IMR-90 (cell line): Measurements from ENCODE around the gene SYTL1. TPM values are rescaled to one million over a fixed set of nuclear protein-coding genes. Genes with fewer than 3 reads are reported as not detected.

Experiments used
- ATAC-seq: fragments of 200-7000 bp; cut with Tn5 transposase; 2 replicates; pipeline ENCODE4 v1.9.1; 2020; ENCODE audit warnings: low read depth, mild to moderate bottlenecking, moderate library complexity
- BruUV-seq: library from RNA; stranded (reverse); fragments of 400-500 nt; replicated peaks from 2 replicates; lab custom pipeline; 2021; lab: Mats Ljungman, UMichigan
- CTCF ChIA-PET: fragments of 300-600 bp; formaldehyde crosslinking; extraction: SDS; loops from one replicate; lab custom pipeline; 2021; ENCODE audit warnings: antibody characterized with exemption; lab: Yijun Ruan, JAX
- POLR2A ChIA-PET: fragments of 300-600 bp; sonication (Branson Sonifier 250); formaldehyde crosslinking; loops from one replicate; lab custom pipeline; 2022; ENCODE audit warnings: antibody characterized with exemption; ENCODE audit not compliant: unreplicated experiment; lab: Charles Lee
- DNase-seq: peaks from one replicate; pipeline ENCODE4 v3.0.0; 2013
- H2AFZ ChIP-seq: replicated peaks from 2 replicates; pipeline ENCODE3; 2013; ENCODE audit warnings: low read length, mild to moderate bottlenecking; ENCODE audit not compliant: poor library complexity
- H2AK5ac ChIP-seq: 2 replicates; pipeline ENCODE4 v1.6.1; 2013; ENCODE audit warnings: low read depth, low read length, inconsistent platforms
- H2AK9ac ChIP-seq: replicated peaks from 2 replicates; pipeline ENCODE3; 2013; ENCODE audit warnings: mild to moderate bottlenecking, low read depth, low read length, moderate library complexity; ENCODE audit not compliant: poor library complexity
- H2BK120ac ChIP-seq: 2 replicates; pipeline ENCODE4 v1.6.1; 2013; ENCODE audit warnings: low read depth, low read length, inconsistent platforms
- H2BK15ac ChIP-seq: 3 replicates; pipeline ENCODE4 v1.6.1; 2013; ENCODE audit warnings: low read depth, low read length, inconsistent platforms
- H2BK20ac ChIP-seq: 2 replicates; pipeline ENCODE4 v1.6.1; 2013; ENCODE audit warnings: low read depth, mild to moderate bottlenecking, inconsistent platforms, low read length, moderate library complexity
- H2BK5ac ChIP-seq: 2 replicates; pipeline ENCODE4 v1.6.1; 2013; ENCODE audit warnings: mild to moderate bottlenecking, low read depth, low read length, inconsistent platforms; ENCODE audit not compliant: poor library complexity, severe bottlenecking
- H3K14ac ChIP-seq: replicated peaks from 2 replicates; pipeline ENCODE4 v1.6.1; 2013; ENCODE audit warnings: low read depth, low read length, inconsistent platforms
- H3K18ac ChIP-seq: 2 replicates; pipeline ENCODE4 v1.6.1; 2013; ENCODE audit warnings: low read depth, low read length, control low read depth
- H3K23ac ChIP-seq: 2 replicates; pipeline ENCODE4 v1.6.1; 2013; ENCODE audit warnings: low read depth, low read length, inconsistent platforms
- H3K27ac ChIP-seq: 2 replicates; pipeline ENCODE4 v1.5.1; 2013; ENCODE audit warnings: mild to moderate bottlenecking, control low read depth, low read length; ENCODE audit not compliant: insufficient read depth
- H3K27me3 ChIP-seq: 2 replicates; pipeline ENCODE4 v1.6.1; 2013; ENCODE audit warnings: low read length; ENCODE audit not compliant: control insufficient read depth, insufficient read depth
- H3K36me3 ChIP-seq: 2 replicates; pipeline ENCODE4 v1.6.1; 2013; ENCODE audit warnings: low read length, mixed read lengths; ENCODE audit not compliant: control insufficient read depth, insufficient read depth
- H3K4ac ChIP-seq: 2 replicates; pipeline ENCODE4 v1.6.1; 2013; ENCODE audit warnings: low read depth, low read length, inconsistent platforms
- H3K4me1 ChIP-seq: 2 replicates; pipeline ENCODE4 v1.6.1; 2013; ENCODE audit warnings: low read length, mixed read lengths; ENCODE audit not compliant: control insufficient read depth, insufficient read depth
- H3K4me2 ChIP-seq: 2 replicates; pipeline ENCODE4 v1.6.1; 2013; ENCODE audit warnings: low read depth, mild to moderate bottlenecking, control low read depth, low read length, moderate library complexity
- H3K4me3 ChIP-seq: 2 replicates; pipeline ENCODE4 v1.5.1; 2013; ENCODE audit warnings: low read depth, mild to moderate bottlenecking, control low read depth, low read length, moderate library complexity; ENCODE audit not compliant: insufficient read depth
- H3K56ac ChIP-seq: 2 replicates; pipeline ENCODE4 v1.6.1; 2013; ENCODE audit warnings: low read length, inconsistent platforms; ENCODE audit not compliant: insufficient read depth; ENCODE audit errors: extremely low read depth
- H3K79me1 ChIP-seq, 2 experiments: 2 replicates each; pipeline ENCODE4 v1.6.1; 2013; ENCODE audit warnings: low read length in 2 of 2, inconsistent platforms in 1 of 2, low read depth in 1 of 2
- H3K9ac ChIP-seq: 2 replicates; pipeline ENCODE4 v1.6.1; 2013; ENCODE audit warnings: low read depth, low read length, control low read depth
- H3K9me1 ChIP-seq: 2 replicates; pipeline ENCODE4 v1.6.1; 2013; ENCODE audit warnings: low read length, inconsistent platforms; ENCODE audit not compliant: insufficient read depth
- H3K9me3 ChIP-seq: 2 replicates; pipeline ENCODE4 v1.6.1; 2013; ENCODE audit warnings: low read length; ENCODE audit not compliant: control insufficient read depth, insufficient read depth
- H4K20me1 ChIP-seq: 2 replicates; pipeline ENCODE4 v1.6.1; 2013; ENCODE audit warnings: low read length, inconsistent platforms; ENCODE audit not compliant: insufficient read depth
- H4K5ac ChIP-seq: 2 replicates; pipeline ENCODE4 v1.6.1; 2013; ENCODE audit warnings: mild to moderate bottlenecking, low read depth, low read length, control low read depth
- H4K8ac ChIP-seq, 2 experiments: 2 replicates each; pipeline ENCODE4 v1.6.1; 2013; ENCODE audit warnings: low read depth in 2 of 2, low read length in 2 of 2, control low read depth in 1 of 2, inconsistent platforms in 1 of 2
- H4K91ac ChIP-seq: 2 replicates; pipeline ENCODE4 v1.6.1; 2013; ENCODE audit warnings: low read depth, low read length, inconsistent platforms; ENCODE audit not compliant: insufficient read depth
- BHLHE40 ChIP-seq: fragments of 150-350 bp; IDR thresholded peaks from 2 replicates; pipeline ENCODE4 v1.6.1; 2016; ENCODE audit warnings: mild to moderate bottlenecking, low read depth, low read length
- CEBPB ChIP-seq: IDR thresholded peaks from 2 replicates; pipeline ENCODE4 v1.6.1; 2012; ENCODE audit warnings: low read depth, low read length, improper control_type of control experiment
- CHD1 ChIP-seq: IDR thresholded peaks from 2 replicates; pipeline ENCODE4 v1.6.1; 2012; ENCODE audit warnings: low read depth, low read length, improper control_type of control experiment
- ELK1 ChIP-seq: fragments of 150-350 bp; IDR thresholded peaks from 2 replicates; pipeline ENCODE4 v1.6.1; 2016; ENCODE audit warnings: low read depth, mild to moderate bottlenecking, low read length, moderate library complexity, borderline replicate concordance
- FOS ChIP-seq: fragments of 150-350 bp; IDR thresholded peaks from 2 replicates; pipeline ENCODE4 v1.6.1; 2016; ENCODE audit warnings: low read depth, low read length
- MAFK ChIP-seq: IDR thresholded peaks from 2 replicates; pipeline ENCODE4 v1.6.1; 2012; ENCODE audit warnings: low read depth, low read length, improper control_type of control experiment
- MXI1 ChIP-seq: IDR thresholded peaks from 2 replicates; pipeline ENCODE4 v1.6.1; 2012; ENCODE audit warnings: low read depth, mild to moderate bottlenecking, low read length, moderate library complexity, borderline replicate concordance
- NFE2L2 ChIP-seq: fragments of 150-350 bp; IDR thresholded peaks from 2 replicates; pipeline ENCODE4 v1.6.1; 2016; ENCODE audit warnings: low read depth, mild to moderate bottlenecking, low read length
- POLR2A ChIP-seq: IDR thresholded peaks from 2 replicates; pipeline ENCODE4 v1.6.1; 2012; ENCODE audit warnings: mild to moderate bottlenecking, low read depth, low read length
- RAD21 ChIP-seq: IDR thresholded peaks from 2 replicates; pipeline ENCODE4 v1.6.1; 2012; ENCODE audit warnings: low read length, improper control_type of control experiment
- RCOR1 ChIP-seq: IDR thresholded peaks from 2 replicates; pipeline ENCODE4 v1.6.1; 2012; ENCODE audit warnings: mild to moderate bottlenecking, low read length, improper control_type of control experiment; ENCODE audit not compliant: insufficient replicate concordance
- RFX5 ChIP-seq: IDR thresholded peaks from 2 replicates; pipeline ENCODE4 v1.8.0; 2012; ENCODE audit warnings: low read depth, mild to moderate bottlenecking, low read length, moderate library complexity
- SMC3 ChIP-seq: fragments of 150-350 bp; IDR thresholded peaks from 2 replicates; pipeline ENCODE4 v1.6.1; 2016; ENCODE audit warnings: low read depth, mild to moderate bottlenecking, antibody characterized with exemption, low read length, moderate library complexity
- USF2 ChIP-seq: fragments of 150-350 bp; IDR thresholded peaks from 2 replicates; pipeline ENCODE4 v1.6.1; 2017; ENCODE audit warnings: mild to moderate bottlenecking, antibody characterized with exemption, low read length, low read depth
- WGBS, 2 experiments: methylation state at CpG; one replicate each; pipeline versions ENCODE4 v1.1.5 to v1.1.7; 2013; ENCODE audit warnings: missing lambda C conversion rate in 2 of 2; ENCODE audit not compliant: insufficient read length in 1 of 2; ENCODE audit errors: extremely low coverage in 2 of 2; 5-methylcytosine and 5-hydroxymethylcytosine counted together
- dilution Hi-C: fragments of 300-500 bp; cut with HindIII; formaldehyde crosslinking; loops from one replicate; pipeline ENCODE4 v1.14.3; 2018; ENCODE audit warnings: low sequenced_read_pairs; ENCODE audit not compliant: unreplicated experiment
- in situ Hi-C: fragments of 300-500 bp; cut with MboI; formaldehyde crosslinking; loops from 3 replicates; pipeline ENCODE4 v1.14.3; 2019; ENCODE audit warnings: low sequenced_read_pairs, inconsistent platforms, mixed read lengths
- intact Hi-C: fragments of 100-400 bp; cut with micrococcal nuclease; formaldehyde crosslinking; loops from 2 replicates; pipeline ENCODE4 v1.10.0; 2022
- polyA plus RNA-seq, 3 experiments: library from polyadenylated mRNA; depleted of rRNA; stranded (reverse); fragments of >200 nt; gene quantifications; 2 replicates each; pipeline ENCODE4 v1.2.3, GENCODE V29; 2012; ENCODE audit warnings: low replicate concordance in 1 of 3
- total RNA-seq: library from RNA; depleted of rRNA; stranded (reverse); fragments of >200 nt; gene quantifications from 2 replicates; pipeline ENCODE4 v1.2.3, GENCODE V29; 2012
- TF ChIP-seq, protein P1 (sequence below): conservative IDR thresholded peaks from 2 replicates; pipeline ENCODE4 v1.5.1; 2012; ENCODE audit warnings: mild to moderate bottlenecking, low read depth, low read length, improper control_type of control experiment

Gene SYTL1
- total and polyA plus RNA-seq, 2 of the 4 experiments (the other 2 are of a cell fraction), result 0.18 to 1.0 TPM

DNA sequence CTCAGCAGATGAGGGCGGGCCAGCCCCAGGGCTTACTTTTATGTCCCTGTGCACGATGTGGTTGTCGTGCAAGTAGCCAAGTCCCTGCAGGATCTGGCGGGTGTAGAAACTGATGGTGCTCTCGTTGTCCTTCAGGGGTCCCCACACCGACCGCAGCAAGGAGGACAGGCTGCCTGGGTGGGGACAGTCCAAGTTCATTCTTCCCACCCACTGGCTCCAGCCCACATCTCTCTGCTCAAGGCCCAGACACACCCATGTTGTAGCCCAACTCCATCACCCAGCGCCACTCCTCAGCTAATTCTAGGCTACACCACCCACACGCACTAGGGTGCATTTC lies 18.0 kb downstream of the SYTL1 start:
- TF ChIP-seq FOS (no peak), RAD21 (no peak), USF2 (no peak), BHLHE40 (no peak), RFX5 (no peak), CHD1 (no peak), ELK1 (no peak), NFE2L2 (no peak), MAFK (no peak), RCOR1 (no peak), CEBPB (no peak), MXI1 (no peak), POLR2A (no peak), SMC3 (no peak)
- TF ChIP-seq, protein P1, sequence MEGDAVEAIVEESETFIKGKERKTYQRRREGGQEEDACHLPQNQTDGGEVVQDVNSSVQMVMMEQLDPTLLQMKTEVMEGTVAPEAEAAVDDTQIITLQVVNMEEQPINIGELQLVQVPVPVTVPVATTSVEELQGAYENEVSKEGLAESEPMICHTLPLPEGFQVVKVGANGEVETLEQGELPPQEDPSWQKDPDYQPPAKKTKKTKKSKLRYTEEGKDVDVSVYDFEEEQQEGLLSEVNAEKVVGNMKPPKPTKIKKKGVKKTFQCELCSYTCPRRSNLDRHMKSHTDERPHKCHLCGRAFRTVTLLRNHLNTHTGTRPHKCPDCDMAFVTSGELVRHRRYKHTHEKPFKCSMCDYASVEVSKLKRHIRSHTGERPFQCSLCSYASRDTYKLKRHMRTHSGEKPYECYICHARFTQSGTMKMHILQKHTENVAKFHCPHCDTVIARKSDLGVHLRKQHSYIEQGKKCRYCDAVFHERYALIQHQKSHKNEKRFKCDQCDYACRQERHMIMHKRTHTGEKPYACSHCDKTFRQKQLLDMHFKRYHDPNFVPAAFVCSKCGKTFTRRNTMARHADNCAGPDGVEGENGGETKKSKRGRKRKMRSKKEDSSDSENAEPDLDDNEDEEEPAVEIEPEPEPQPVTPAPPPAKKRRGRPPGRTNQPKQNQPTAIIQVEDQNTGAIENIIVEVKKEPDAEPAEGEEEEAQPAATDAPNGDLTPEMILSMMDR, result no peak
- Histone ChIP-seq H3K79me1 (peaks cover 2 to 8% of the 10 kb centered on the region in 2 experiments; a peak in 3 of 4 replicates), H3K9ac (no peak overlapping the region), H2BK5ac (no peak overlapping the region), H4K20me1 (no peaks in the 10 kb centered on the region), H3K4ac (no peak overlapping the region), H3K18ac (no peak overlapping the region), H4K8ac (no peak overlapping the region), H2AK9ac (peak overlapping the region; percentile 26), H3K27ac (no peak overlapping the region), H2BK20ac (no peak overlapping the region; the same call in 1 of the 2 replicates), H3K4me2 (no peak overlapping the region), H3K14ac (no peak overlapping the region), H3K9me3 (no peaks in the 10 kb centered on the region), H2BK15ac (no peak overlapping the region), H3K4me3 (no peak overlapping the region), H3K27me3 (no peaks in the 10 kb centered on the region), H2AFZ (no peak overlapping the region), H3K36me3 (peaks cover 56% of the 10 kb centered on the region), H3K9me1 (peaks cover 7% of the 10 kb centered on the region), H3K56ac (no peak overlapping the region), H4K91ac (no peak overlapping the region), H2BK120ac (no peak overlapping the region), H3K23ac (no peak overlapping the region), H3K4me1 (peaks cover 3% of the 10 kb centered on the region; the same call in 1 of the 2 replicates), H2AK5ac (no peak overlapping the region), H4K5ac (no peak overlapping the region)
- in situ Hi-C loops, result no loop called here
- ChIA-PET POLR2A (no interaction called here), CTCF (no interaction called here)
- DNase-seq, result no peak
- 94% methylated on average over 5 of the region's 9 CpGs; no CpG with 5 or more reads in 1 of the 2 experiments for WGBS, 2 experiments
- dilution Hi-C loops, result no loop called here
- ATAC-seq, result no peak
- intact Hi-C loops, result no loop called here
- BruUV-seq, result no TSS peak
